Measurements from ENCODE around the gene LRRN2.
A peak's percentile ranks its signal among the peaks of the same experiment; 100 is the strongest.
"Not testable (repeated sequence)": the region's sequence is repeated elsewhere in the genome, so short reads cannot be mapped to it uniquely, and the experiment has no call there.

The LRRN2 gene

GRCh38 chr1:204711947-204712701 lies 26.6 kb upstream of the LRRN2 start:
- peak; percentile 71 for DNase-seq

DNA sequence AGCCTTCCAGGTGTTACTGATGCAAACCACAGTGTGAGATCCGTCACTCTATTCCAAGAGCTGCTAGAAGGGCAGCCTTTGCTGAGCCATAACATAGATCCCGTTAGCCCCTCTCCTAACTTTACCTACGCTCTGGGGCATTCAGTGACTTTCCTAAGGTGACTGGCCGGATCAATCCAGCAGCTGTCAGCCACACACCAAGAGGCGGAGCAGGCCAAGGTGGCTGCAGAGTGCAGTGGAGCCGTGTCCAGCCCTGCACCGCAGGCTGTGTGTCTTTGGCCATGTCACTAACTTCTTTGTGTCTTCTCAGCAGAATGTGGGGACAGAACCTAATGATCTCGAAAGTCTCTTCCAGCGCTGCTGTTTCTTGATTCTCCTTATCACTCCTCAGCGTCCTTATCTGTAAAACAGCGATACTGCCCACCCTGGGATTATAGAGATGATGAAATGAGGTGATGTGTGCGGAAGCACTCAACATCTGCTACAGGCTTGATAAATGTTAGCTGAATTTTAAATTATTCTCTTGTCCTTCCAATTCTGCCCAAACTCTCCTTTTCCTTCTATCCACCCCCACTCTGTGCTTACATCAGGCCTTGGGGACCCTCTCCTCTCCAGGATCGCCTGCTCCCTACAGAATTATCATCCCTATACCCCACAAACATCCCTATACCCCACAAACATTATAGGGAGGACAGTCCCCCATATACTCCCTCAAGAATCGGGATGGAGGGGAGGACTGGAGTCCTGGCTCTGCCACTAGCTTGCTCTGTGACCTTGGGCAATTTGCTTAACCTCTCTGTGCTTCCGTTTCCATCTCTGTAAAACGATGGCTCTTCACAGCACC lies 25.8 kb upstream of the LRRN2 start:
- no peak for DNase-seq

DNA sequence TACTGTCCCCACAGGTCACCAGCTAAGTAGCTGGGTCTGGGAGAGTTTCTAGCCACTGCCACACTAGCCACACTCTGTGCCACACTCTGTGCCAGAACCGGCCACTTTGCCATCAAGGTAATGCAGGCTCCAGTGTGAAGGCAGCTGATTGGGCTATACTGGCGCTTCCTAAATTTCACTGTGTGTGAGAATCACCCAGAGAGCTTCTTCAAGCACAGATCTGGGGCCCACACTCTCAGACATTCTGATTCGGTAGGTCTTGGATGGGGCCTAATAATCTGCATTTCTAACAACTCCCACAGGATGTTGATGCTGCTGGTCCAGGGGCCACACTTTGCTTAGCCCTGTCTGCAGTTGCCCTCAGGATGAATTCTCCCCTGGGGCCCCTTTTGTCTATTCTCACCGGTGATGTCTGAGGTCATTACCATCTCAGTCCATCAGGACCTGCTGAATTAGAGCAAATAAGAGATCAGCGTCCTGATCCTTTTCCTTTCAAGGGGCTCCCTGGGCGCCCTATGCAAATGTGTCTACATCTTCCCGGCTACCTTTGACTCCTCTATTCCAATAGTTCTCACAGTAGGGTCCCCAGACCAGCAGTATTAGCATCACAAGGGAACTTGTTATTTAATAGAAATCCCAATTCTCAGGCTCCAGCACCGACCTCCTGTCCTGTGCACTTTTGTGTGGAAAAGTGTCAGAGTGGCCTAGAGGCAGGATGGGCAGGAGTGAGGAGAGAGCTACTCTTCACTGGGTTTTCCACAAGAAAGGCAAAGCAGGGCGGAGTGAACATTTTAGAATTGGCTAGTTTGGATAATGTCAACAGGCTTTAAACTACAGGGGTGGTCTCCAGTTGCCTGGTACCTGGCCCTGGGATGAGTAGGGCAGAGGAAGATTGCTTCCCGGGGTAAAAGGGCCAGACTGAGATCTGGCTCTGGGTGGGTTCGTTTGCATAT lies 24.7 kb upstream of the LRRN2 start:
- DNase-seq, result no peak

GRCh38 chr1:204709021-204709420 lies 23.5 kb upstream of the LRRN2 start:
- no peak for DNase-seq

GRCh38 chr1:204706838-204707509 lies 21.4 kb upstream of the LRRN2 start:
- DNase-seq, result no peak

DNA sequence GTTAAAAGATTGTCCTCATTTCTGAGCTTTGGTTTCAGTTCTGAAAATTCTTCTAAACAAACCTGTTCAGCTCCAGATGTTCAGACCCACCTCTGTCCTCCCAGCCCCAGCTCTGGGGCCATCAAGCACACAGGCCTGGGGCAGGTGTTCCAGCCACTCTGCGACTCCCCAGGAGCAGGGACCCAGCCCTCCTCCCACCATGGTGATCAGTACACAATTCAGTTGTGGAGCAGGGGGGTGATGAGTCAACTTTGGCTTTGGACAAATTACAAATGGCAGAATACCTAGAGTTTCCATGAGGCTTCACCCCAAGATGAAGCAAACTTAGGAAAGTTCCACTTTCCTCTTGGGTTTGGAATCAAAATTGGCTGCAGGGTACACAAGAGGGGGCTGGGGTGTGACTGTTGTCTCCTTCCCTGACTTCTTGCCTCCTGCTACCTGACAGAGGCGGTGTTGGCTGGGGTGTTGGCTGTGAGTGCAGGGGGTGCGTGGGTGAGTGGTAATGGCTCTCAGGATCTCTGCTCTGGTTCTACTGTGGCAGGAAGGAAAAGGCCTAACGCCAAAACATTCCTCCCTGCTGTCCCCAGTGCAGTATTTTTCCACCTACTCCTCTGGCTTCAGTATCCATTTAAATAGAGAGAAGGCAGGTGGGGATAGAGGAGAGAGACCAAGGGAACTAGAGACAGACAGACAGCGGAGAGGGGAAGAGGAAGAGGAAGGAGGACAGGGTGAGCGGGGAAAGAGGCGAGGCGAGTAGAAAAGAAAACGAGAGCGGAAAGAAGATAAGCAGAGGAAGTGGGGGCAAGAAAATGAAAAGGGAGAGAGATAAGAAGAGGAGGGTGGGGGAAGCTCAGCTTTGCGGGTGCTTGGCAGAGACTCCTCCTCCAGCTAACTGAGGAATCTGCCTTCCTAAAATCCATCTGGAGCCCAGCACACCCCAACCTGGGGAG lies 20.6 kb upstream of the LRRN2 start:
- no peak for DNase-seq

- DNase-seq, result no peak
Observed at GRCh38 chr1:204705493-204705811, 19.9 kb upstream of the LRRN2 start.

DNA sequence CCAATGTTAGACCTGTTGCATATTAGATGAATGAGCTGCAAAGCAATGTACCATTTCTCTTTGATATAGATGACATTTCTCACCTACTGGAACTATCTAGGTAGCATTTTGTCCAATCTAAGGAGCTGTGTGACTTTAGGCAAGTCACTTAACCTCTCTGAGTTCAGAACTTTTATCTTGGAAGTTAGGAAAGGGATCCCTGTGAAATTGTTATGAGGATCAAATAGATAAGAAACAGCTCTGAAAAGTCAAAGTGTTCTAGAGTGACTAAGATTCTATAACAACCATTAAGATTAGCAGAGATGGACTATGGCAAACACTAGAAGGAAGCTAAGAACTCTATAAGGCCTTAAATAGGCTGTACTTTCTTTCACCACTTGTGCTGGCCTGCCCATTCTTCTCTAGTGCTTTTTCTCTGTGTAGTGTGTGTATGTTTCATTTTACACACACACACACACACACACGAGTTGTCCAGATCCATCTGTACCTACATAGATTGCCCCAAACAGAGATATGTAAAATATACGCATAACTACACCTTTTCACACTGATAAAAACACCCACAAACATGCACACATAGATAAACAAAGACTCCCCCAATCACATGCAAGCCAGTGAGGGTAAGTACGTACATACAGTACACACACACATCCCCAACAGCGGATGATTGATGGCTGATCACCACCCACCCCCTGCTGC lies 19.4 kb upstream of the LRRN2 start:
- DNase-seq, result no peak

DNA sequence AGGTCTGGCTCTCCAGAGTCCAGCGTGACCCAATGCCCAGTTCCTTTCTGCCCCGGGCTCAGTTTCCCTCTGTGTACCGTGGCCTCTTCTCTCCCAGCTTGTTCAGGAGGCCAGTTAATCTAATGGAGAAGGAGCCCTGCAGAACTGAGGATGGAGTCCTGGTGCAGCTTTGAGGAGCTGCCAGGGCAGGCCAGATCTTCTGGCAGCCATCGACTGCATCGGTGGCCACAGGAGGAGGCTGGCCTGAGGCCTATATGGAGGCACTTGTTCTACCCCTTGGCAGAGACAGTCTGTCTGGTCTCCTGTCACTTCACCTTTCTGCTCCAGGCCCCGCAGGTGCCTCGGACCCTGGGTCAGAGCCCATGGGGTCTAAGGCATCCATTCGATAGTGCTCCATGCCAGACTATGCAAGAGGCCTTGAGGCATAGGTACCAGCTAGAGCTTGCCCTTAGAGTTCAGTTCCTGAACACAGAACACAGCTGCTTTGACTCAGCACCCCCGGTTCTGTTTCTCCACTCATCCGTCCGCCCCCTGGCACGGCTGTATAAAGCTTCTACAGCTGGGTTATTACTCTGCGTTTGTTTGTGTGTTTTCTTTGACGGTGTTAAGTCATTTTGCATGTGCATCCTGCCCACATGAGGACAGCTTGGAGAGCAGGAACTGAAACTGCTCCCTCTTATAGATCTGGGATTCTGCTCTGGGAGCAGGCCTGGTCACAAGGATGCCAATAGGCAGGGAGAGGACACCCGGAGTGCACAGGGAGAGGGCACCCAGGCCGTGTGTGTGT lies 18.5 kb upstream of the LRRN2 start:
- DNase-seq, result no peak

DNA sequence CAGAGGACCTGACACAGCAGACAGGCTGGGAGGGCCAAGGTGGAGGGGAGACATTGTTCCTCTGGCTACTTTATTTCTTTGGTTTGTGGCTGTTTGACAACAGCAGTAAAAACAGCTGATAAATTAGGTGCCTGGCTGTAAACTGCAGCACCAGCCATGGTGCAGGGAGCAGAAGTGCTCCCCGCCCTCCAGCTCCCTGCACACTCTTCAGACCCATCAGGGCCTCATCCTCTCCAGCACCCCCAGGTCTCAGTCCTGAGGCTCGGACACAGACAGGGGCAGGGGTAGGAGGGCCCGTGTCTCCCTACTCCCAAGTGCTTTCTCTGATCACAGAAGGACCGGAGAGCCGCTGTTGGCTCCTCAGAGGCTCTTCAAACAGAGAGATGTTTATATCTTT lies 17.7 kb upstream of the LRRN2 start:
- DNase-seq, result no peak

- DNase-seq, result no peak
Observed at GRCh38 chr1:204702552-204703267, 17.2 kb upstream of the LRRN2 start.

DNA sequence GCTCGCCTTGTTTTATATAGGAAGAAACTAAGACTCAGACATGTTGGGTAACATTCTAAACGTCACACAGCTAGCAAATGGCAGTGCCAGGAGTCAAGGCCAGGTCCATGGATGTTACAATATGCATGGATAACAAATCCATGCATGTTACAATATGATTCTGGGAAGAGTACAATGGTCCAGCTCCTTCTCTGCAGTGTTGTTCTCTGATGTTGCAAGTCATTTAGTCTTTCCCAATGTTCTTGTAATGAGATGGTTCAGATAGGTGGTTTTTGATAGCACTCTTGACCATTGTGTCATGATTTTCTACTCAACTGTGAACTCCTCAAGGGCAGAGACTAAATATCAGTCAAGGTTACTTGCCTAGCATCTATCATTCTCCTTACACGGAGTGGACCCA lies 15.7 kb upstream of the LRRN2 start:
- no peak for DNase-seq

DNA sequence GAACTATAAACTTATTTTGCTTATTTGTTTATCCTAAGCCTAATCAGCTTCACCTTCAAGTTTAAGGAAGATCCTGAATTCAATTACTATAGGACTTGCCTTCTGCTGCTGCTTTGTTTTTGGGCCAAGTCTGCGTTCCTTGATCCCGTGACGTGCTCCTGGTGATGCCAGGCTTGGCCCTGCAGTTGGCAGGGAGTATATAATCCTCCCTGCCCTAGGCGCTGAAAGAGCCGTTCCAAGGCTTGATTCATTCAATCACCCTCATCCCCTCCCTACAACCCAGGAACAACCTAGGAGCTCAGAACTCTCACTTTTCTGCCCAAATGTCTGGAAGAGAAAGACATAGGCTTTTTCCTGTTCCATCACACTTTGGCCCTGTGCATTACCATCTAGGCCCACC lies 12.4 kb upstream of the LRRN2 start:
- no peak for DNase-seq

GRCh38 chr1:204696606-204697005 lies 11.1 kb upstream of the LRRN2 start:
- no peak for DNase-seq

DNA sequence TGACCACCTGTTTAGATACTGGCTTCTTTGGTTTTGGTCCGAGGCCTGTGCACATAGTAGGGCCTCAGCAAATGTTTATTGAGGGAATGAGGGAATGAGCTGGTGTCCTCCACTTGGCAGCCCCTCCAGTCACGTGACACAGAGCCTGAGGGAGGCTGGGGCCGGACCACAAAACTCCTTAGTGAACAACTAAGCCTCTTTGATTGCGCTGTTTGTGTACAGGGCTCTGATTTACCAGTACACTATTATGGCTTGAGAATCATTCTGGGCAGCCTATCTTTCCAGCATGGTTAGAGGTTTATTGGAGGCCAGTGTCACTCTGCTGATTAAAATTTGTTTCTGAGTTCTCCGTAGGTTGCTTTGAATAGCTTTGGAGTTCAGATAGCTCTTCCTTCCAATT lies 10.2 kb upstream of the LRRN2 start:
- DNase-seq, result no peak

GRCh38 chr1:204694145-204694544 lies 8.6 kb upstream of the LRRN2 start:
- DNase-seq, result no peak

DNA sequence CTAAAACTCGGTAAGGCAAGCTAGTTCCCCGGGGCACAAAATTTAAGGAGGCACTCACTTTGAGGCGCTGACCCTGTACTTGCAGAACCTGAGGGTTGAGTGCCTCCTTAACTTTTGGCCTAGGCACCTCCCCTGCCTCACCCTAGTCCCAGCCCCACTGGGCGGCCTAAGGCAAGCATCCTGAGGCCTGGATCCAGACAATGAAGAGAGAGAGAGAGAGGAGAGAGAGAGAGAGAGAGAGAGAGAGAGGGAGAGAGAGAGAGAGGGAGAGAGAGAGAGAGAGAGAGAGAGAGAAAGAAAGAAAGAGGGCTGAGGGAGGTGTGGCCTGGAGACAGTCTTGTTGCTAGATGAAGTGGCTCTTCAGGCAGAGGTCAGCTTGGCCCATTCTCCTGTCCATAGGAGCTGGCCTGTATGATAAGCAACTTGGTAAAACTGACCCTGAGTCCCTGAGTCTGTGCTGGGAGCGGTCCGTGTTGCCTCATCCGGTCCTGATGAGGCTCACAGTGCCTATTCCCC lies 7.4 kb upstream of the LRRN2 start:
- DNase-seq, result no peak

- DNase-seq, result no peak
Observed at GRCh38 chr1:204692325-204692840, 6.8 kb upstream of the LRRN2 start.

DNA sequence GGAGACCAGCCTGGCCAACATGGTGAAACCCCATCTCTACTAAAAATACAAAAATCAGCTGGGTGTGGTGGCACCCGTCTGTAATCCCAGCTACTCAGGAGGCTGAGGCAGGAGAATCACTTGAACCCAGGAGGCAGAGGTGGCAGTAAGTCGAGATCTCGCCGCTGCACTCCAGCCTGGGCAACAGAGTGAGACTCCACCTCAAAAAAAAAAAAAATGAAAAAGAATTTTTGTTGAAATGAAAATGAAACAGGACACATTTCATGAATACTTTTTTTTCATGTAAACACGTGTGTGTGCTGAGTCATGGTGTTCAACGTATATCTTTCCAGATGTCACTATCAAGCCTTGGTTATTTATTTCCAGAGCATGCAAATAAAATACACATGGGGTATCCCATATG lies 5.8 kb upstream of the LRRN2 start:
- not testable (repeated sequence) for DNase-seq
